CD4-positive, alpha-beta T cell (primary cell): ENCODE data around the gene PTCRA. TPM values are rescaled to one million over a fixed set of nuclear protein-coding genes. Genes with fewer than 3 reads are reported as not detected.
A peak's percentile ranks its signal among the peaks of the same experiment; 100 is the strongest.

Experiments used
- ATAC-seq: fragments of 200-7000 bp; cut with Tn5 transposase; one replicate; pipeline ENCODE4 v1.10.0; 2022; ENCODE audit warnings: mild to moderate bottlenecking; ENCODE audit not compliant: poor library complexity
- CTCF ChIA-PET: fragments of 350-600 bp; sonication (Branson Sonifier 250); formaldehyde crosslinking; loops from one replicate; lab custom pipeline; 2021; ENCODE audit warnings: antibody characterized with exemption, inconsistent platforms; lab: Charles Lee
- POLR2A ChIA-PET: fragments of 350-600 bp; sonication (Branson Sonifier 250); formaldehyde crosslinking; loops from one replicate; lab custom pipeline; 2021; ENCODE audit warnings: antibody characterized with exemption, inconsistent platforms; lab: Charles Lee
- DNase-seq, 14 experiments: peaks; one replicate each; pipeline ENCODE4 v3.0.0-alpha.2; 2013 to 2020; ENCODE audit warnings: mixed read lengths in 2 of 14
- H3K27ac ChIP-seq, 2 donors: one replicate each; pipeline versions ENCODE4 v1.5.1 to v1.7.0; 2013; ENCODE audit warnings: low read length in 2 of 2, low read depth in 1 of 2, mild to moderate bottlenecking in 1 of 2
- H3K27me3 ChIP-seq, 2 experiments: 1 replicate in 1 of 2; 2 replicates in 1 of 2; pipeline versions ENCODE4 v1.6.1 to v1.7.0; 2013; ENCODE audit warnings: low read length in 2 of 2, control low read depth in 1 of 2, mild to moderate bottlenecking in 1 of 2, moderate library complexity in 1 of 2; ENCODE audit not compliant: insufficient read depth in 2 of 2, control insufficient read depth in 1 of 2
- H3K36me3 ChIP-seq: one replicate; pipeline ENCODE4 v1.6.1; 2013; ENCODE audit warnings: low read length, control low read depth; ENCODE audit not compliant: insufficient read depth
- H3K4me1 ChIP-seq: one replicate; pipeline ENCODE4 v1.6.1; 2013; ENCODE audit warnings: low read length, control low read depth; ENCODE audit not compliant: insufficient read depth
- H3K4me3 ChIP-seq: one replicate; pipeline ENCODE4 v1.5.1; 2013; ENCODE audit warnings: mild to moderate bottlenecking, low read length, moderate library complexity
- H3K9me3 ChIP-seq, 2 experiments: 1 replicate in 1 of 2; 2 replicates in 1 of 2; pipeline versions ENCODE4 v1.6.1 to v1.7.0; 2013; ENCODE audit warnings: low read length in 2 of 2, mild to moderate bottlenecking in 2 of 2, control low read depth in 1 of 2, moderate library complexity in 1 of 2; ENCODE audit not compliant: control insufficient read depth in 1 of 2, insufficient read depth in 1 of 2
- H3K27ac Mint-ChIP-seq: one replicate; pipeline ENCODE4 v1.8.0; 2020; ENCODE audit warnings: mixed read lengths
- H3K27me3 Mint-ChIP-seq: one replicate; pipeline ENCODE4 v1.8.0; 2021; ENCODE audit warnings: mixed read lengths
- H3K36me3 Mint-ChIP-seq: one replicate; pipeline ENCODE4 v1.8.0; 2021; ENCODE audit warnings: low read depth, mixed read lengths
- H3K4me1 Mint-ChIP-seq: one replicate; pipeline ENCODE4 v1.8.0; 2021; ENCODE audit warnings: low read depth, mixed read lengths
- H3K4me3 Mint-ChIP-seq: one replicate; pipeline ENCODE4 v1.8.0; 2020; ENCODE audit warnings: mild to moderate bottlenecking, mixed read lengths
- H3K9me3 Mint-ChIP-seq: one replicate; pipeline ENCODE4 v1.8.0; 2020; ENCODE audit warnings: mixed read lengths
- CTCF ChIP-seq: fragments of 200-600 bp; IDR thresholded peaks from one replicate; pipeline ENCODE4 v1.8.0; 2022; ENCODE audit warnings: antibody characterized with exemption, mild to moderate bottlenecking
- intact Hi-C, 2 experiments: fragments of 100-400 bp; cut with DNase I in 1 of 2; cut with micrococcal nuclease in 1 of 2; formaldehyde crosslinking; loops; one replicate each; pipeline versions ENCODE4 v1.15.1 to v1.9.0; 2023 to 2025; cut with DNase I, micrococcal nuclease
- total RNA-seq, 174 experiments: library from RNA in 2 of 174; stranded (reverse) in 2 of 174; gene quantifications; one replicate each; pipeline ENCODE4 v1.2.3 and lab custom pipeline; 2021 to 2026

Gene PTCRA
- total RNA-seq, 2 experiments from 2014 or later: not detected

- Histone ChIP-seq H3K4me3 (peak overlapping the region; percentile 79), H3K27me3 (no peaks in the 10 kb centered on the region), H3K4me1 (peaks cover 59% of the 10 kb centered on the region), H3K9me3 (no peaks in the 10 kb centered on the region), H3K27ac (peak overlapping the region; percentile 88 to 96), H3K36me3 (peaks cover 23% of the 10 kb centered on the region)
- no peaks in the 10 kb centered on the region for H3K27me3 Mint-ChIP-seq
- H3K4me1 Mint-ChIP-seq: peaks cover 53% of the 10 kb centered on the region
- ChIA-PET POLR2A (interaction anchor here (0.6 to 4.0 kb wide), 55 partner anchors 8 to 1143 kb away, joined by 3 to 135 read pairs (median 6); partner anchors contain the start of genes ABCC10, BICRAL, CUL7 and CUL9), CTCF (interaction anchor here (0.8 to 1.7 kb wide), 5 partner anchors 49 to 214 kb away, joined by 3 to 4 read pairs (median 3); partner anchors contain the start of genes PEX6 and RPL7L1)
- peaks cover 50% of the 10 kb centered on the region for H3K36me3 Mint-ChIP-seq
- H3K27ac Mint-ChIP-seq: peak overlapping the region; percentile 99
- ATAC-seq (peak; percentile 35), DNase-seq (peak in 12 of 14 experiments; percentile 24 to 85 (median 40))
- TF ChIP-seq CTCF: no peak
- H3K9me3 Mint-ChIP-seq: no peaks in the 10 kb centered on the region
- intact Hi-C loops: loop anchor here (1.0 to 5.0 kb wide), 8 partner anchors 48 to 587 kb away; partner anchors contain the start of genes PEX6 (in 2 of the 2), SRF (in 2 of the 2), CUL7 (in 1 of the 2) and KLC4 (in 1 of the 2)
- H3K4me3 Mint-ChIP-seq: peak overlapping the region; percentile 99
These were observed 14.0 kb downstream of the PTCRA start for GRCh38 chr6:42929821-42930360.

GRCh38 chr6:42932412-42932811 is 16.6 kb downstream of the PTCRA start:
- Mint-ChIP-seq H3K4me1 (peaks cover 57% of the 10 kb centered on the region), H3K4me3 (peak overlapping the region; percentile 75), H3K36me3 (peaks cover 75% of the 10 kb centered on the region), H3K27me3 (no peaks in the 10 kb centered on the region), H3K9me3 (no peaks in the 10 kb centered on the region), H3K27ac (peak overlapping the region; percentile 99)
- CTCF ChIA-PET: no interaction called here
- ATAC-seq: no peak
- Histone ChIP-seq H3K27ac (peak overlapping the region; percentile 33 to 42), H3K4me1 (peaks cover 69% of the 10 kb centered on the region), H3K27me3 (no peaks in the 10 kb centered on the region), H3K4me3 (peak overlapping the region; percentile 6), H3K36me3 (peaks cover 46% of the 10 kb centered on the region), H3K9me3 (no peaks in the 10 kb centered on the region)
- no peak for TF ChIP-seq CTCF
- POLR2A ChIA-PET: interaction anchor here (1.9 kb wide), 1 partner anchor 52 kb away, joined by 7 read pairs; the partner anchor contains the start of gene PPP2R5D
- DNase-seq: no peak
- intact Hi-C loops: loop anchor here in 1 of 2 experiments (5.0 kb wide), 1 partner anchor 50 kb away; no protein-coding TSS in a partner anchor

- Histone ChIP-seq H3K4me1 (peaks cover 66% of the 10 kb centered on the region), H3K36me3 (peaks cover 54% of the 10 kb centered on the region), H3K4me3 (no peak overlapping the region), H3K27ac (no peak overlapping the region), H3K9me3 (no peaks in the 10 kb centered on the region), H3K27me3 (no peaks in the 10 kb centered on the region)
- peak in 1 of 14 experiments; percentile 31 for DNase-seq
- no peaks in the 10 kb centered on the region for H3K9me3 Mint-ChIP-seq
- peak overlapping the region; percentile 75 for H3K4me3 Mint-ChIP-seq
- H3K27me3 Mint-ChIP-seq: no peaks in the 10 kb centered on the region
- ChIA-PET POLR2A (interaction anchor here (1.9 kb wide), 1 partner anchor 51 kb away, joined by 7 read pairs; the partner anchor contains the start of gene PPP2R5D), CTCF (no interaction called here)
- ATAC-seq: no peak
- intact Hi-C loops: loop anchor here in 1 of 2 experiments (5.0 kb wide), 1 partner anchor 51 kb away; no protein-coding TSS in a partner anchor
- TF ChIP-seq CTCF: no peak
- peak overlapping the region; percentile 99 for H3K27ac Mint-ChIP-seq
- peaks cover 62% of the 10 kb centered on the region for H3K4me1 Mint-ChIP-seq
- peaks cover 83% of the 10 kb centered on the region for H3K36me3 Mint-ChIP-seq
These were observed 17.4 kb downstream of the PTCRA start for GRCh38 chr6:42933205-42933604.
